Activated CD4-positive, alpha-beta memory T cell treated with anti-CD3 and anti-CD28 coated beads for 36 hours (primary cell): ENCODE results near the gene MBIP. TPM values are rescaled to one million over a fixed set of nuclear protein-coding genes. Genes with fewer than 3 reads are reported as not detected.
"Not testable (repeated sequence)": the region's sequence is repeated elsewhere in the genome, so short reads cannot be mapped to it uniquely, and the experiment has no call there.

Experiments
- CTCF ChIA-PET: fragments of 350-600 bp; sonication (Branson Sonifier 250); formaldehyde crosslinking; loops from one replicate; lab custom pipeline; 2021; ENCODE audit warnings: antibody characterized with exemption, inconsistent platforms; lab: Charles Lee
- POLR2A ChIA-PET: fragments of 350-600 bp; sonication (Branson Sonifier 250); formaldehyde crosslinking; loops from one replicate; lab custom pipeline; 2021; ENCODE audit warnings: antibody characterized with exemption; lab: Charles Lee
- DNase-seq: peaks from one replicate; pipeline ENCODE4 v3.0.0-alpha.2; 2020
- H3K27ac Mint-ChIP-seq: one replicate; pipeline ENCODE4 v1.8.0; 2021; ENCODE audit warnings: mixed read lengths
- H3K27me3 Mint-ChIP-seq: one replicate; pipeline ENCODE4 v1.8.0; 2021; ENCODE audit warnings: mixed read lengths
- H3K36me3 Mint-ChIP-seq: one replicate; pipeline ENCODE4 v1.8.0; 2021; ENCODE audit warnings: mixed read lengths
- H3K4me1 Mint-ChIP-seq: one replicate; pipeline ENCODE4 v1.8.0; 2021; ENCODE audit warnings: low read depth, mixed read lengths
- H3K4me3 Mint-ChIP-seq: one replicate; pipeline ENCODE4 v1.8.0; 2021; ENCODE audit warnings: mild to moderate bottlenecking, mixed read lengths
- H3K9me3 Mint-ChIP-seq: one replicate; pipeline ENCODE4 v1.8.0; 2021; ENCODE audit warnings: mixed read lengths
- intact Hi-C: fragments of 100-400 bp; cut with micrococcal nuclease; formaldehyde crosslinking; loops from one replicate; pipeline ENCODE4 v1.15.1; 2023
- total RNA-seq, 2 experiments: library from RNA; stranded (reverse); gene quantifications; one replicate each; pipeline ENCODE4 v1.2.3, GENCODE V29; 2021

Gene MBIP
- 10 to 100 TPM; 25.5 to 27.3 TPM for total RNA-seq

- Mint-ChIP-seq H3K4me1 (peaks cover 31% of the 10 kb centered on the region), H3K36me3 (peaks cover 4% of the 10 kb centered on the region), H3K27ac (peak within 1 kb of the TSS; percentile 89), H3K27me3 (peaks cover 9% of the 10 kb centered on the region), H3K9me3 (no peaks in the 10 kb centered on the region), H3K4me3 (peak within 1 kb of the TSS; percentile 89)
- peak; percentile 95 for DNase-seq
- ChIA-PET CTCF (interaction anchor here (0.7 to 1.3 kb wide), 4 partner anchors 16 to 436 kb away, joined by 3 to 5 read pairs (median 3); no protein-coding TSS in a partner anchor), POLR2A (interaction anchor here (1.0 to 1.3 kb wide), 2 partner anchors 20 to 494 kb away, joined by 3 read pairs; no protein-coding TSS in a partner anchor)
- intact Hi-C loops: loop anchor here (1.0 to 5.0 kb wide), 2 partner anchors 494 to 513 kb away; partner anchors contain the start of genes BRMS1L and RALGAPA1
These were observed at the start of gene MBIP for GRCh38 chr14:36320200-36320896. Gene MBIP (minus strand): TSS chr14:36320637. CDS start chr14:36320588, 49 bp downstream.

DNA sequence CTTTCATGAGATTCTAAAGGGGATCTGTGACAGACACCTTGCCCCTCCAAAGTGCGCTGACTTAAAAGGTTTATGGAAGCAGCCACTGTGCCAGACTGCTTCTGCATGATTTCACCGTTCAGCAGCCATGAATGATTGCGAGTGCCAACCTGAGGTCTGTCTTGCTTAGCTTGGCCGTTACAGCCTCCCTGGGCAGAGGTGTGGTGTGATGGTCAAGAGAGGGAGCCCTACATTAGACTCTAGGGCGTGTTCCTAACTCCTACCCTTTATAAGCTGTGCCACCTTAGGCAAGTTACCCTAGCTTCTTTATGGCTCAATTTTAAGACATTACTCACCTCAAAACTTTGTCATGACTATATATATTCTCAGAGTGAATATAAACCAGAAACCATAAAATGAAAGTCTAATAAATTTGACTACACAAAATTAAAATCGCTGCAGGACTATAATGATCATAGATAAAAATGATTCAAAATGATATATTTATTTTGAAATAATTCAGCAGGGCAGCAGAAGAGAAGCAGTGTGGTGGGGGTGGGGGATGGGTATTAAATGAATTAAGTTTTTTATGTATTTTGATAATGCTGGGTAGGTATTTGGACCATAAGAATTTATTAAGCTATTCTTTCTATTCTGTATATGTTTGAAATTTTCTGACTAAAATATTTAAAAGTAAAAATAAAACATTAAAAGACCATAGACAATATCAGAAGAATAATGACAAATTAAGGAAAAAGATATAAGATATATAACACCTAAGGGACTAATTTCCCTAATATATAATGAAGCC lies 47.7 kb upstream of the MBIP start:
- Mint-ChIP-seq H3K27ac (no peak overlapping the region), H3K4me1 (no peaks in the 10 kb centered on the region), H3K9me3 (no peaks in the 10 kb centered on the region), H3K27me3 (peaks cover 7% of the 10 kb centered on the region), H3K36me3 (no peaks in the 10 kb centered on the region), H3K4me3 (no peak overlapping the region)
- ChIA-PET CTCF (no interaction called here), POLR2A (no interaction called here)
- DNase-seq: no peak
- intact Hi-C loops: no loop called here

- no peak overlapping the region for H3K27ac Mint-ChIP-seq
- POLR2A ChIA-PET: no interaction called here
- H3K36me3 Mint-ChIP-seq: no peaks in the 10 kb centered on the region
- no peak for DNase-seq
- CTCF ChIA-PET: interaction anchor here (2.8 kb wide), 1 partner anchor 8 kb away, joined by 11 read pairs; no protein-coding TSS in a partner anchor
- H3K27me3 Mint-ChIP-seq: peaks cover 7% of the 10 kb centered on the region
- intact Hi-C loops: no loop called here
- H3K4me1 Mint-ChIP-seq: no peaks in the 10 kb centered on the region
- H3K4me3 Mint-ChIP-seq: no peak overlapping the region
- H3K9me3 Mint-ChIP-seq: no peaks in the 10 kb centered on the region
These were observed 45.3 kb upstream of the MBIP start for GRCh38 chr14:36365766-36366165.

DNA sequence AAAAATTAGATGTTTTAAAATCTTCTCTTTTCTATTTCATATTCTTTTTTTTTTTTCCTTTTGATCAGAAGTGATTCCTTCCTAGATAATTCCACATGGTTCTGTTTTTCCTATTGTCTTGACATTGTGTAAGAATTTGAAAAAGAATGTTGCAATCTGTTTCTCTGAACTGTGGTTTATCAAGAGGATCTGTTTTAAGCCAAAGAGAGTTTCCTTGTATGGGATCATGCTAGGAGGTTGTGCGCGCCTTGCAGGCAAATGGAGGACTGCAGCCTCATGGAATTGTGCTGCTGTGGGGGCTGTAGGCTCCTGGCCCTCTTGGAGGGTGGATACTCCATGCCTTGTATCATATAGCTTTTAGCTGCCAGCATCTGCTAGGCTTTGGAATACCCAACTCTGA lies 43.3 kb upstream of the MBIP start:
- POLR2A ChIA-PET: no interaction called here
- Mint-ChIP-seq H3K4me1 (no peaks in the 10 kb centered on the region), H3K27ac (no peak overlapping the region), H3K9me3 (no peaks in the 10 kb centered on the region), H3K4me3 (no peak overlapping the region), H3K27me3 (peaks cover 8% of the 10 kb centered on the region), H3K36me3 (no peaks in the 10 kb centered on the region)
- intact Hi-C loops: no loop called here
- no peak for DNase-seq
- CTCF ChIA-PET: interaction anchor here (2.8 kb wide), 1 partner anchor 10 kb away, joined by 11 read pairs; no protein-coding TSS in a partner anchor

DNA sequence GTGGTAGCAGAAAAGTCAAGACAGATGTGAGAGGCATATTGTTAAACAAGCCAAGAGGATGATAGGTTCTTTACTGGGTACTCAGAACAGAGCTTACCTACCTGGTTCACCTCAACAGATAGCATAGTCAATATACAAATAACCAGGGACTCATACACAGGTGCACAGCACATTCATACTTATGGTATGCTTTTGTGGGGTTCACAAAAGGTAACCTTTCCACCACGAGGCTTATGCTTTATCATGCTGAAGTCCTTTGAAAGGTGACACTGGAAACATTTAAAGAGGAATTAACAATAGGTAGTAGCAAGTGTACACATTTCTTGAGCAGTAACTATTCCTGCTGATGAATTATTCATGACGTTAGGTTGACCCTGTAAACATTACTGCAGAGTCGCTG lies 42.2 kb upstream of the MBIP start:
- H3K9me3 Mint-ChIP-seq: no peaks in the 10 kb centered on the region
- H3K4me1 Mint-ChIP-seq: no peaks in the 10 kb centered on the region
- H3K4me3 Mint-ChIP-seq: no peak overlapping the region
- no peak overlapping the region for H3K27ac Mint-ChIP-seq
- intact Hi-C loops: no loop called here
- ChIA-PET CTCF (no interaction called here), POLR2A (no interaction called here)
- no peaks in the 10 kb centered on the region for H3K36me3 Mint-ChIP-seq
- peaks cover 8% of the 10 kb centered on the region for H3K27me3 Mint-ChIP-seq
- DNase-seq: no peak

GRCh38 chr14:36361210-36361853 lies 40.9 kb upstream of the MBIP start:
- no peaks in the 10 kb centered on the region for H3K36me3 Mint-ChIP-seq
- H3K27me3 Mint-ChIP-seq: peaks cover 3% of the 10 kb centered on the region
- ChIA-PET POLR2A (no interaction called here), CTCF (interaction anchor here (2.9 kb wide), 1 partner anchor 12 kb away, joined by 14 read pairs; no protein-coding TSS in a partner anchor)
- intact Hi-C loops: no loop called here
- peaks cover 9% of the 10 kb centered on the region for H3K9me3 Mint-ChIP-seq
- DNase-seq: no peak
- no peak overlapping the region for H3K4me3 Mint-ChIP-seq
- H3K4me1 Mint-ChIP-seq: no peaks in the 10 kb centered on the region
- H3K27ac Mint-ChIP-seq: no peak overlapping the region

DNA sequence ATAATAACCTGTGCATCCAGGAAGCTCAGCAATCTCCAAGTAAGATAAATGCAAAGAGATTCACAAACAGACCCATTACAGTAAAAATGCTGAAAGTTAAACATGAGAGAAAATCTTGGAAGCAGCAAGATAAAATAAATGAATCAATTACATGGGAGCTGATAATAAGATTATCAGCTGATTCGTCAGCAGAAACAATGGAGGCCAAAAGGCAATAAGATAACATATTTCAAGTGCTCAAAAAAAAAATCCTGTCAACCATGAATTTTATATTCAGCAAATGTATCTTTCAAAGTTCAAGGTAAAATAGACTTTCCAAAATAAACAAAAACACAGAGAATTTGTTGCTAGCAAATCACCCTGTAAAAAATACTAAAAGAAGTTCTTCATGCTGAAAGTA lies 36.4 kb upstream of the MBIP start:
- Mint-ChIP-seq H3K27ac (no peak overlapping the region), H3K36me3 (no peaks in the 10 kb centered on the region), H3K4me1 (no peaks in the 10 kb centered on the region), H3K27me3 (peaks cover 7% of the 10 kb centered on the region), H3K9me3 (peaks cover 22% of the 10 kb centered on the region), H3K4me3 (no peak overlapping the region)
- intact Hi-C loops: no loop called here
- CTCF ChIA-PET: interaction anchor here (1.4 kb wide), 1 partner anchor 17 kb away, joined by 6 read pairs; no protein-coding TSS in a partner anchor
- POLR2A ChIA-PET: no interaction called here
- no peak for DNase-seq

- H3K9me3 Mint-ChIP-seq: no peaks in the 10 kb centered on the region
- POLR2A ChIA-PET: no interaction called here
- intact Hi-C loops: no loop called here
- DNase-seq: no peak
- peaks cover 1% of the 10 kb centered on the region for H3K36me3 Mint-ChIP-seq
- no peaks in the 10 kb centered on the region for H3K4me1 Mint-ChIP-seq
- H3K4me3 Mint-ChIP-seq: no peak overlapping the region
- peaks cover 23% of the 10 kb centered on the region for H3K27me3 Mint-ChIP-seq
- H3K27ac Mint-ChIP-seq: no peak overlapping the region
- CTCF ChIA-PET: no interaction called here
These were observed 25.6 kb upstream of the MBIP start for GRCh38 chr14:36346052-36346451.

GRCh38 chr14:36344211-36344610 lies 23.8 kb upstream of the MBIP start:
- no peak for DNase-seq
- ChIA-PET POLR2A (no interaction called here), CTCF (no interaction called here)
- Mint-ChIP-seq H3K36me3 (peaks cover 1% of the 10 kb centered on the region), H3K4me1 (peaks cover 4% of the 10 kb centered on the region), H3K4me3 (no peak overlapping the region), H3K9me3 (no peaks in the 10 kb centered on the region), H3K27ac (no peak overlapping the region), H3K27me3 (peaks cover 27% of the 10 kb centered on the region)
- intact Hi-C loops: no loop called here

DNA sequence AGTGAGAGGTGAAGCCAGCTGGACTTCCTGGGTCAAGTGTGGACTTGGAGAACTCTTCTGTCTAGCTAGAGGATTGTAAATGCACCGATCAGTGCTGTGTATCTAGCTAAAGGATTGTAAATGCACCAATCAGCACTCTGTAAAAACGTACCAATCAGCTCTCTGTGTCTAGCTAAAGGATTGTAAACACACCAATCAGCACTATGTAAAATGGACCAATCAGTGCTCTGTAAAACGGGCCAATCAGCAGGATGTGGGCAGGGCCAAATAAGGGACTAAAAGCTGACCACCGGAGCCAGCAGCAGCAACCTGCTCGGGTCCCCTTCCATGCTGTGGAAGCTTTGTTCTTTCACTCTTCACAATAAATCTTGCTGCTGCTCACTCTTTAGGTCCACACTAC lies 21.4 kb upstream of the MBIP start:
- POLR2A ChIA-PET, intact Hi-C loops, CTCF ChIA-PET, H3K9me3 Mint-ChIP-seq, H3K4me3 Mint-ChIP-seq, H3K27ac Mint-ChIP-seq, H3K4me1 Mint-ChIP-seq, H3K36me3 Mint-ChIP-seq, DNase-seq: not testable (repeated sequence)
- H3K27me3 Mint-ChIP-seq: peaks cover 31% of the 10 kb centered on the region

GRCh38 chr14:36340276-36340890 lies 19.9 kb upstream of the MBIP start:
- Mint-ChIP-seq H3K4me3 (no peak overlapping the region), H3K9me3 (no peaks in the 10 kb centered on the region), H3K4me1 (peaks cover 4% of the 10 kb centered on the region), H3K36me3 (peaks cover 1% of the 10 kb centered on the region), H3K27me3 (peaks cover 27% of the 10 kb centered on the region), H3K27ac (no peak overlapping the region)
- intact Hi-C loops: loop anchor here (1.0 kb wide), 1 partner anchor 25 kb away; no protein-coding TSS in a partner anchor
- ChIA-PET POLR2A (interaction anchor here (1.2 to 1.9 kb wide), 2 partner anchors 20 to 25 kb away, joined by 3 to 4 read pairs; partner anchors contain the start of gene MBIP), CTCF (interaction anchor here (1.2 kb wide), 1 partner anchor 20 kb away, joined by 3 read pairs; the partner anchor contains the start of gene MBIP)
- DNase-seq: no peak
